Smooth muscle cell of the coronary artery (primary cell): ENCODE results near the gene MRPL19. TPM values are rescaled to one million over a fixed set of nuclear protein-coding genes. Genes with fewer than 3 reads are reported as not detected.

ENCODE experiments used
- total RNA-seq: library from RNA; depleted of rRNA; stranded (reverse); fragments of >200 nt; gene quantifications from 2 replicates; pipeline ENCODE4 v1.2.3, GENCODE V29; 2014; ENCODE audit warnings: low replicate concordance

The MRPL19 gene
- total RNA-seq = 14.4 and 31.0 TPM in 2 replicates

GRCh38 chr2:75646583-75647425 lies at the start of gene MRPL19:
Gene MRPL19, plus strand, starts transcription at chr2:75646783. Its CDS starts 25 bp downstream, at chr2:75646808.

GRCh38 chr2:75710577-75711253 lies 64.1 kb downstream of the MRPL19 start, which contains the start of gene GCFC2:
Gene GCFC2, minus strand, starts transcription at chr2:75710915. Its CDS starts 60 bp downstream, at chr2:75710855.

Other genes with a start within 250 kb of the MRPL19 start
- gene EVA1A, start 85.8 kb upstream of the MRPL19 start, total RNA-seq = 16.3 and 48.0 TPM in 2 replicates
- gene GCFC2, start 64.1 kb downstream of the MRPL19 start, total RNA-seq = 4.2 and 9.2 TPM in 2 replicates